Stromal cell of bone marrow (primary cell): ENCODE results near the gene OPRM1.

Source experiments
- DNase-seq: peaks from one replicate; pipeline ENCODE4 v3.0.0-alpha.2; 2012; ENCODE audit warnings: low read depth

Gene OPRM1

GRCh38 chr6:154241581-154241980 lies 202.5 kb downstream of the OPRM1 start:
- no peak for DNase-seq

- no peak for DNase-seq
Measured at GRCh38 chr6:154242617-154243357, 203.7 kb downstream of the OPRM1 start.

- DNase-seq: no peak
Measured at GRCh38 chr6:154243793-154244750, 205.0 kb downstream of the OPRM1 start.

GRCh38 chr6:154245506-154245905 lies 206.5 kb downstream of the OPRM1 start:
- DNase-seq: no peak

- DNase-seq: no peak
Measured at GRCh38 chr6:154246723-154247118, 207.7 kb downstream of the OPRM1 start.

- no peak for DNase-seq
Measured at GRCh38 chr6:154247119-154247861, 208.2 kb downstream of the OPRM1 start.

GRCh38 chr6:154249499-154250298 lies 210.7 kb downstream of the OPRM1 start:
- DNase-seq: no peak

- DNase-seq: no peak
Measured at GRCh38 chr6:154251116-154251515, 212.1 kb downstream of the OPRM1 start.

GRCh38 chr6:154252678-154253077 lies 213.6 kb downstream of the OPRM1 start:
- DNase-seq: no peak

GRCh38 chr6:154257067-154257466 lies 218.0 kb downstream of the OPRM1 start:
- DNase-seq: no peak

- no peak for DNase-seq
Measured at GRCh38 chr6:154258064-154258757, 219.2 kb downstream of the OPRM1 start.

GRCh38 chr6:154261688-154262397 lies 222.8 kb downstream of the OPRM1 start:
- DNase-seq: no peak

GRCh38 chr6:154266560-154267099 lies 227.6 kb downstream of the OPRM1 start:
- DNase-seq: no peak

GRCh38 chr6:154267508-154268106 lies 228.6 kb downstream of the OPRM1 start:
- DNase-seq: no peak

- DNase-seq: no peak
Measured at GRCh38 chr6:154268486-154268885, 229.4 kb downstream of the OPRM1 start.

- DNase-seq: no peak
Measured at GRCh38 chr6:154274168-154274567, 235.1 kb downstream of the OPRM1 start.

- DNase-seq: peak; percentile 34
Measured at GRCh38 chr6:154276810-154277628, 238.0 kb downstream of the OPRM1 start.

GRCh38 chr6:154277629-154278017 lies 238.6 kb downstream of the OPRM1 start:
- DNase-seq: no peak

- DNase-seq: no peak
Measured at GRCh38 chr6:154280521-154280920, 241.5 kb downstream of the OPRM1 start.
